NCI-H2196 treated with DMSO at 0.1 percent for 48 hours (cell line): Measurements from ENCODE around the gene ETFRF1.

ENCODE experiments used
- DNase-seq: peaks from one replicate; lab custom pipeline; 2025; ENCODE audit not compliant: unreplicated experiment; lab: John Stamatoyannopoulos, UW

Gene ETFRF1, protein sequence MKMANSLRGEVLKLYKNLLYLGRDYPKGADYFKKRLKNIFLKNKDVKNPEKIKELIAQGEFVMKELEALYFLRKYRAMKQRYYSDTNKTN

DNA sequence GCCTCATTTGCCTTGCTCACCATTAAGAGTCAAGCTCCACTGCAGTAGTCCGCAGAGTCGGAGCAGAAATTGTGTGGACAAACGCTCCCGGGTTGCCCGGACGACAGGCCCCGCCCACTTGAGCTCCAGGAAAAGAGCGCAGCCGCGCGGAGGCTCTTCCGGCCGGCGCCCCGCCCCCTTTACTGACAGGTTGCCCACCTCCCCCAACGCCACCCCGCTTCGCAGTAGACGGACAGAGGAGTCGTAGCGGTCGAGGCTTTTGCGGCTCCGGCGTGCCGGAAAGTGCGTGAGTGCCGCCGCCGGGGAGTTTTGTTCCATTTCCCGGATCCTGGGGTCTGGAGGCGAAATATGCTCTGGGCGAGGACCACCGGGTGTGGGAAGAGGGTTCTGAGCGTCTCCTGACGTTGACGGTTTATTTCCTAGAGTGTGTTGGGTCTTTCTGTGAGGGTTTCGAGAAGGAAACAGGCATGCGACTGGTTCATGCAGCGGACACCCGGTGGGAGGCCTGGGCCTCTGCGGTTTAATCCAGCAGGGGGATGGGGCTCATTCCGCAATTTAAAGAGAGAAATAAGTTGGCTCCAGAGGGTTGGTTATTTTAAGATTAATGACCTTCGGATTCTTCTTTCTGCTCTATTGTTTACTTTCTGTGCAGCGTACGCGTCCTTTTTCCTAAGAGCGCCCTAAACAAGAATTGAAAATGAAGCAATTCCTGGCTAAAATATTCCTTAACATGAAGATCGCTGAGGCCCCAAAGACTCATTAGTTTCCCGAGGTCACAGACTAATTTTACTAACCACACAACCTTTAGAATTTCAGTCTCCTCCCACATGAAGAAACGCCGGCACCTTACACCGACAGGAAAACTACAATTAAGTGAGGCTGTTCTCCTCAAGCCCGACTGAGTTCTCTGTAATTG is at the start of gene ETFRF1, which contains the start of gene DNAI7:
Gene ETFRF1, plus strand, starts transcription at position 182 of the 916 bp plus-strand sequence. CDS start 8,720 bp downstream, outside the sequence.
Gene DNAI7, minus strand, starts transcription at position 105 of the 916 bp plus-strand sequence. Its CDS starts 82 bp downstream, at position 23.
- DNase-seq: peak; percentile 100

GRCh38 chr12:25146686-25147085 is 48.4 kb upstream of the ETFRF1 start:
- DNase-seq: no peak

GRCh38 chr12:25151476-25151875 is 43.6 kb upstream of the ETFRF1 start:
- DNase-seq: no peak

- no peak for DNase-seq
Observed at GRCh38 chr12:25152055-25152454, 43.0 kb upstream of the ETFRF1 start.

- DNase-seq: peak; percentile 58
Observed at GRCh38 chr12:25155022-25155576, 39.9 kb upstream of the ETFRF1 start.

DNA sequence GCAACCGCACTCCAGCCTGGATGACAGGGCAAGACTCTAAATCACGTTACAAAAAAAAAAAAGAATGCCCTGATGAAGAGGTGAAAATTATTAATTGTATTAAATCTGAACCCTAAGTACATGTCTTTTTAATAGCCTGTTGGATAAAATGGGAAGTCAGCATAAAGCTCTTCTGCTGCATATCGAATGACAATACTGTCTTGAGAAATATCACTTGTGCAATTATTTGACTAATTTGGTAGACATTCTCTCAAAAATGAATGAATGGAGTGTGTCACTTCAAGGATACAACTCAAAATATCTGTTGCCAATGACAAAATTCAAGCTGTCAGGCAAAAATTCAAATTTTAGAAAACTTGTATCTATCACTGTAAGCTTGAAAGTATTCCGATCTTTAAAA is 39.0 kb upstream of the ETFRF1 start:
- no peak for DNase-seq

DNA sequence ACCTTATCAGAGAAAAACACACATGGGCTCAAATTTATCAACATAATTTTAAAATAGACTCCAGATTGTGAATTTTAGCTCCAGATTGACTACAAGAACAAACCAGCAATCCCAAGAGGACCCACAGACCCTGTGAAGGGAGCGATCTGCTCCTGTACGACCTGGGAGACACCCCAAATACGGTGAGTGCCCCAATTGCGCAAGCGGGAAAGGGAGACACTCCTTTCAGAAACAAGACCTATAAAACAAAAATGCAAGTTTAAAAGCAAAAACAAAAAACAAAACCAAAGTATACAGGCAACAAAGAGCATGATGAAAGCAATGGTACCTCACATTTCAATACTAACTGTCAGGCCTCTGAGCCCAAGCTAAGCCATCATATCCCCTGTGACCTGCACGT is 32.2 kb upstream of the ETFRF1 start:
- no peak for DNase-seq

DNA sequence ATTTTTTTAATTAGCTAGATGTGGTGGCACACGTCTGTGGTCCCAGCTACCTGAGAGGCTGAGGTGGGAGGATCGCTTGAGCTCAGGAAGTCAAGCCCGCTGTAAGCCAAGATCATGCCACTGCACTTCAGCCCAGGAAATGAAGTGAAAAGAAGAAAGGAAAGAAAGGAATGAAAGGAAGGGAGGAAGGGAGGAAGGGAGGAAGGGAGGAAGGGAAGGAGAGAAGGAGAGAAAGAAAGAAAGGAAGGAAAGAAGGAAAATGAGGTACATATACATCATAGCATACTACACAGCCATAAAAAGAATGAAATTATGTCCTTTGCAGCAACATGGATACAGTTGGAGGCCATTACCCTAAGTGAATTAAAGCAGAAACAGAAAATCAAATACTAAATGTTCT is 12.3 kb upstream of the ETFRF1 start:
- DNase-seq: no peak

GRCh38 chr12:25184132-25184531 is 10.9 kb upstream of the ETFRF1 start:
- no peak for DNase-seq

GRCh38 chr12:25186038-25186787 is 8.8 kb upstream of the ETFRF1 start:
- no peak for DNase-seq

GRCh38 chr12:25186788-25187402 is 8.1 kb upstream of the ETFRF1 start:
- no peak for DNase-seq

GRCh38 chr12:25187781-25188180 is 7.3 kb upstream of the ETFRF1 start:
- no peak for DNase-seq

DNA sequence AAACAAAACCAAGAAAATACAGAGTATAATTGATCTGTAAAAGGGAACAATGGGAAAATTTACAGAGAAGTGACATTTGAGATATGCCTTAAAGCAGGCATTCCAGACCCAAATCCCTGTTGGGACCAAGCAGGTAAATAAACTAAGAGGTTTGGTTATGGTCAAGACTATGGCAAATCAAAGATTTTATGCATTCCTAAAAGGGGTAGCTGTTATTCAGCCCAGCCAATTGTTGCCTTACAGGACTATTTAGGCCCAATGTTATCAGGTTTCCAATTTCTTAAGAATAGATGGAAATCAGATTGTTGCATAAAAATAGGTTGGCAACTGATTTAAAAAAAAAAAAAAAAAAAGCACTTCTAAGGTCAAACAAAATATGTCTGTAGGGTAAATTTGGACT is 5.4 kb upstream of the ETFRF1 start:
- DNase-seq: no peak

DNA sequence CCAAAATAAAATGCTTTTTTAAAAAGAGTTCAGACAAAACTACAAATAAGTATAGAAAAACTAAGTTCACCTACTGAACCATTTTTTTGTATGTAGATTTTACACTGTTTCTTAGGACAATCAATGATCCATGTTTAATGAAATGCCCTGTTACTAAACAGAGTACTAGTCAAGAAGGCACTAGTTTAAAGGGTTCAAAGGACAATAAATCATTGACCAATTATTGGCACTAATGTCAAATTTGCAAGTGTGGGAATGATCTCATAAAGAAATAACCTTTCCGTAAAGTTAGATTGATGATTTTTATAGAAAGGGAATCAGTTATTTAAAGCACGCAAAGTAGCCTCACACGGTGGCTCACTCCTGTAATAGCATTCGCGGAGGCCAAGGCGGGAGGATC is 4.2 kb upstream of the ETFRF1 start:
- DNase-seq: no peak

DNA sequence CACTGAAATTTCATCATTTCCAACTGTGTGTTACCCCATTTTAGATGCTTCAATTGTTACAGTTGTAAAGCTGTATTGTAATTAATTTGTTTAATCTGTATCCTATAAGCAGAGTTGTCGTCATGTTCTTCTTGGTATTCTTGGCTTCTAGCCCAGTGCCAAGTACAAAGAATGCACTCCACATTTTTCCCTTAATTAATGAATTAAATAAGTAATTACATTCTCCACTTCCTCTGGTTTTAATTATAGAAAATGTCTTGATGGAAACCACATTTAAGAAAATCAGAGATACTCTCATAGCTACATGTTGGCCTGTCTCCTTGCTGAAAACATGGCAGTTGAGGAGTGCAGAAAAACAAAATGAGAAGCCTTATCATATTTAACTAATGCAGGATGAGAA is 823 bp upstream of the ETFRF1 start:
- DNase-seq: no peak

DNA sequence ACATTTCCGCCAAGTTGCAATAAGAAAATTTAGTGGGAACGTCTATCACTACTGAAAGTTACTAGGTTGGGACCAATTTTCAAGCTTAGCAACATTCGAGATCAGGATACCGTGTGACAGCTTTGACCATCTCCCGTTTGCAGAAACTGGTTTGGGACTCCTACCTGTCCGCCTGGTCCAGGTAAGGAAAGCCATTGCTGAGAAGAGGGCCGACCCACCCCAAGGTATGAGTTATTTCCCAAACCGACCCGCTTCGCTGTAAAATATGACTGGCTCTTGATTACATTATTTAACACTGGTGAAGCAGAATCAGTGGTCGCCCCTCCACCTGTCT is 348 bp upstream of the ETFRF1 start:
- DNase-seq: no peak

DNA sequence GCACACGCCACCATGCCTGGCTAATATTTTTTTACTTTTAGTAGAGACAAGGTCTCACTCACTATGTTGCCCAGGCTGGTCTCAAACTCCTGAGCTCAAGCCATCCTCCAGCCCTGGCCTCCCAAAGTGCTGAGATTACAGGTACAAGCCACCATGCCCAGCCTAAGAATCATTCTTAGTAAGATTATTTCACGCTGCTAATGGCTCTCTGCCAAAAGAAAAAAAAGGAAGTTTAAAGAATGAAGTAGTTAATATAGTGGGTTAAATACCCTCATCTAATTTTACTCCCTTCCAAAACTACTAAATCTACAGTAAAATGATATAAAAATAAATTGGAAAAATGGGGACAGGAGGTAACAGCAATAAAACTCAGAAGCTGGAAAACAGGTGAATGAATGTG is 2.6 kb downstream of the ETFRF1 start:
- DNase-seq: no peak

DNA sequence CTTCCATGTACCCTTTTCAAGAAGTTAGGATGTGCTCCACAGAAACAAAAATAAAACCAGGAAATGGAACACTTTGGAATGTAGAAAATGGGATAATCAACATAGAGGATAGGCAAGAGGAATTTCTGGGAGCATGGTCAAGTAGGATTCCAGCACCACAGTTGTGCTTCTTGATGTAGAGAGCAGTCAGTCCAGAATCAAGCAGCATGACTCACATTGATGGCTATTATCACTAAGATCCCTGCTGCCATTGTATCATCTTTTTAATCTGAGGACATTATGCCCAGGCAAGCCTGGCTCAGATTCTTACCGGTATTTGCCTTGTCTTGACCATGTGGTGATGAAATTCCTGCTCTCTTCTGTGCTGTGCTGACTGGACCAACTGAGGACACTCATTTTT is 5.7 kb downstream of the ETFRF1 start:
- DNase-seq: no peak

GRCh38 chr12:25202137-25202536 is 7.1 kb downstream of the ETFRF1 start:
- no peak for DNase-seq

DNA sequence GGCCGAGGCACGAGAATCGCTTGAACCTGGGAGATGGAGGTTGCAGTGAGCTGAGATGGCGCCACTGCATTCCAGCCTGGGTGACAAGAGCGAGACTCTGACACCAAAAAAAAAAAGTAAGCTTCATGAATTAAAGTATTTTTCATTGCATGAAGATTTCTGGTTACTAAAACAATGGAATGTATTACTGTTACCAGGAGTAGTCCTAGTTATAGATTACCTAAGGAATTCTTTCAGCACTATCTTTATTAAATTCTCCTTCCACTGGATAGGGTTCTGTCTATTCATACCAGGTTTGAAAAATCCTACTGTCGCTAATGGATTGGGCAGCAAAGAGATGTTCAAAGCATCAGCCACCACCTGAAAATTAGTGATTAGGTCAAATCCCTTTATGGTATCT is 12.4 kb downstream of the ETFRF1 start:
- DNase-seq: no peak

GRCh38 chr12:25207846-25208245 is 12.8 kb downstream of the ETFRF1 start:
- DNase-seq: no peak
